GM18951 (cell line): ENCODE results near the gene PPP1R11.

Experiments
- POLR2A ChIP-seq: IDR thresholded peaks from 4 replicates; pipeline ENCODE4 v1.6.1; 2011; ENCODE audit warnings: mild to moderate bottlenecking; ENCODE audit not compliant: insufficient read length, insufficient read depth; ENCODE audit errors: extremely low read depth
- in situ Hi-C: fragments of 300-500 bp; cut with MboI; formaldehyde crosslinking; loops from one replicate; pipeline ENCODE4 v1.12.0; 2022; ENCODE audit warnings: low sequenced_read_pairs, mixed read lengths, inconsistent platforms; ENCODE audit not compliant: unreplicated experiment

The PPP1R11 gene

GRCh38 chr6:30043744-30044143, 23.3 kb upstream of the PPP1R11 start:
- no peak for TF ChIP-seq POLR2A
- in situ Hi-C loops: no loop called here

GRCh38 chr6:30044630-30045029, 22.4 kb upstream of the PPP1R11 start:
- in situ Hi-C loops: no loop called here
- no peak for TF ChIP-seq POLR2A

- in situ Hi-C loops: no loop called here
- TF ChIP-seq POLR2A: no peak
These were observed 19.8 kb upstream of the PPP1R11 start for GRCh38 chr6:30047220-30047619.

- TF ChIP-seq POLR2A: no peak
- in situ Hi-C loops: no loop called here
These were observed 13.3 kb upstream of the PPP1R11 start for GRCh38 chr6:30053682-30054081.

GRCh38 chr6:30055513-30055912, 11.5 kb upstream of the PPP1R11 start:
- TF ChIP-seq POLR2A: no peak
- in situ Hi-C loops: no loop called here

- no peak for TF ChIP-seq POLR2A
- in situ Hi-C loops: no loop called here
These were observed 6.3 kb upstream of the PPP1R11 start for GRCh38 chr6:30060606-30061091.

GRCh38 chr6:30061092-30061857, 5.7 kb upstream of the PPP1R11 start, which contains the start of gene POLR1H:
Gene POLR1H, plus strand, starts transcription at chr6:30061265. Its CDS starts 260 bp downstream, at chr6:30061525.
- TF ChIP-seq POLR2A: peak; percentile 87
- in situ Hi-C loops: no loop called here

- TF ChIP-seq POLR2A: no peak
These were observed 5.0 kb upstream of the PPP1R11 start for GRCh38 chr6:30061858-30062458.

GRCh38 chr6:30062471-30063178, 4.4 kb upstream of the PPP1R11 start:
- no peak for TF ChIP-seq POLR2A
- in situ Hi-C loops: no loop called here

More at GRCh38 chr6:30061858-30062458, 5.0 kb upstream of the PPP1R11 start:
- in situ Hi-C loops: no loop called here

- no peak for TF ChIP-seq POLR2A
- in situ Hi-C loops: no loop called here
These were observed 3.7 kb upstream of the PPP1R11 start for GRCh38 chr6:30063315-30063714.

- no peak for TF ChIP-seq POLR2A
- in situ Hi-C loops: no loop called here
These were observed 916 bp upstream of the PPP1R11 start for GRCh38 chr6:30066082-30066481.

GRCh38 chr6:30067460-30068139, 602 bp downstream of the PPP1R11 start:
- no peak for TF ChIP-seq POLR2A
- in situ Hi-C loops: no loop called here
